Measurements from ENCODE around the gene PER1. TPM values are rescaled to one million over a fixed set of nuclear protein-coding genes. Genes with fewer than 3 reads are reported as not detected.

The PER1 gene
- total and polyA plus RNA-seq, 2 of the 8 experiments (the other 6 are each of a cell fraction or from before 2014, with no cell fraction given): 9.6 to 38.0 TPM

DNA sequence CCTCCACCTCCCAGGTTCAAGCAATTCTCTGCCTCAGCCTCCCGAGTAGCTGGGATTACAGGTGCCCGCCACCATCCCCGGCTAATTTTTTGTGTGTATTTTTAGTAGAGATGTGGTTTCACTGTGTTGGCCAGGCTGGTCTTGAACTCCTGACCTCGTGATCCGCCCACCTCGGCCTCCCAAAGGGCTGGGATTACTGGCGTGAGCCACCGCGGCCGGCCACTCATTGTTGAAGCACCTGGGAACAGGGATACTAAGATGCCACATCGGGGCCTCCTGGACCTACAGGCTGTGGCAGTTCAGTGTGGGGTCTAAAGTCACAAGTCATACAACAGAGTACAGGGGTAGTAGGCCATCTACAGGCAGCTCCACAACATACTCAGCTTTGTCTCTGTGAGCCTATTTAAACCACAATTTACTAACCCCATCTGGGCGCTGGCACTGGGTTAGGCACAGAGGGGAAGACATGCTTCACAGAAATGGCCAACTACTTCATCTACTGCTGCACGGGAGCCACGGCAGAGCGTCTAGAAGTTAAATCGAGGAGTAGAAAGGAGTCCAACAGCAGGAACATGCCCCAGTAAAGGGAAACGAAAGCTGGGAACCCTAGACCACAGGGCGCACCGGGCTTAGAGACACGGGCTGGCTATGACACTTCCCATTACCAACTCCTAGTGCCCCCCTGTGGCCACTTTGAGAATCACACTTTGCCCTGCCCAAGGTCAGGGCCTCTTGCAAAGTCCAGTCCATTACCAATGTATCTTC, 6.2 kb upstream of the PER1 start (continued):
- no peak for TF ChIP-seq EP300 (IDR thresholded peaks at IDR 0.05; ENCODE audit: borderline replicate concordance in 1 of 2, low read depth in 2 of 2, low read length in 2 of 2)

All from H1 (cell line).